Measurements from ENCODE around the gene ANKRD16. TPM values are rescaled to one million over a fixed set of nuclear protein-coding genes. Genes with fewer than 3 reads are reported as not detected.
"Not testable (repeated sequence)": the region's sequence is repeated elsewhere in the genome, so short reads cannot be mapped to it uniquely, and the experiment has no call there.

Gene ANKRD16
- total and polyA plus RNA-seq, 2 of the 8 experiments (the other 6 are each of a cell fraction or from before 2014, with no cell fraction given), result 8.2 to 12.7 TPM

- H2BK5ac ChIP-seq (ENCODE audit: low read depth, low read length); FAIRE-seq; H4K91ac ChIP-seq (replicated peaks; ENCODE audit: insufficient read length, low read length); H2AK5ac ChIP-seq (ENCODE audit: low read depth, low read length); H2BK12ac ChIP-seq (ENCODE audit: low read depth, low read length); H2BK120ac ChIP-seq (replicated peaks; ENCODE audit: low read depth, low read length); H3K23me2 ChIP-seq (ENCODE audit: low read depth, low read length); H3K27me3 ChIP-seq (replicated peaks in 1 of 4; ENCODE audit: control insufficient read depth in 3 of 4, extremely low read depth in 1 of 4, insufficient read depth in 3 of 4, low read length in 3 of 4); H3K23ac ChIP-seq (ENCODE audit: insufficient read length); H3K79me1 ChIP-seq (ENCODE audit: low read depth, low read length); H4K5ac ChIP-seq (ENCODE audit: insufficient read length, low read depth, low read length); H3K4me1 ChIP-seq (replicated peaks in 1 of 4; ENCODE audit: control insufficient read depth in 3 of 4, insufficient read depth in 4 of 4, low read length in 3 of 4); H2BK20ac ChIP-seq (ENCODE audit: low read length); H3K4me3 ChIP-seq (ENCODE audit: extremely low read depth in 1 of 4, insufficient read depth in 2 of 4, low read depth in 3 of 4, low read length in 4 of 4); H3K56ac ChIP-seq (replicated peaks; ENCODE audit: insufficient read length, low read depth, low read length); H2BK15ac ChIP-seq (ENCODE audit: low read length); H3K4ac ChIP-seq (replicated peaks; ENCODE audit: insufficient read length, low read depth, low read length); H4K20me1 ChIP-seq (replicated peaks in 1 of 2; ENCODE audit: control insufficient read depth in 1 of 2, insufficient read depth in 2 of 2, low read length in 2 of 2); H3K18ac ChIP-seq (ENCODE audit: extremely low read depth, low read length); H4K8ac ChIP-seq (ENCODE audit: extremely low read depth, insufficient read depth, low read length); H3K9me3 ChIP-seq (ENCODE audit: insufficient read depth in 2 of 2, low read depth in 1 of 2, low read length in 1 of 2); DNase-seq (ENCODE audit: low read depth in 1 of 2, low spot score in 2 of 2); H3K4me2 ChIP-seq (ENCODE audit: insufficient read depth in 1 of 2, low read depth in 2 of 2, low read length in 2 of 2); H3K14ac ChIP-seq (ENCODE audit: insufficient read length); H3K9ac ChIP-seq (replicated peaks in 1 of 4; ENCODE audit: extremely low read depth in 1 of 4, low read depth in 3 of 4, low read length in 3 of 4); H2AFZ ChIP-seq (ENCODE audit: low read length); H3K79me2 ChIP-seq (ENCODE audit: control insufficient read depth in 1 of 2, insufficient read depth in 2 of 2, low read length in 2 of 2); H3K36me3 ChIP-seq (ENCODE audit: control insufficient read depth in 2 of 4, insufficient read depth in 4 of 4, low read length in 3 of 4); H3K27ac ChIP-seq (ENCODE audit: low read depth, low read length): not testable (repeated sequence)
- 91% methylated on average over 4 of the region's 4 CpGs; no CpG with 5 or more reads in 1 of the 2 experiments for WGBS, 2 experiments (ENCODE audit: extremely low coverage in 1 of 2, insufficient coverage in 1 of 2, insufficient read length in 1 of 2, insufficient replicate concordance in 2 of 2, low coverage in 1 of 2, low lambda C conversion rate in 2 of 2, missing lambda C conversion rate in 1 of 2)
- ChIA-PET CTCF (ENCODE audit: partially characterized antibody) (interaction anchor here (1.1 kb wide), 1 partner anchor 10 kb away, joined by 3 read pairs; no protein-coding TSS in a partner anchor), POLR2A (ENCODE audit: partially characterized antibody) (interaction anchor here (1.9 to 2.8 kb wide), 2 partner anchors 11 to 22 kb away, joined by 5 to 13 read pairs; partner anchors contain the start of genes ANKRD16 and FBH1)
Measured at GRCh38 chr10:5867091-5867615, 22.5 kb downstream of the ANKRD16 start.
